ENCODE results near the gene LPP.

The LPP gene

DNA sequence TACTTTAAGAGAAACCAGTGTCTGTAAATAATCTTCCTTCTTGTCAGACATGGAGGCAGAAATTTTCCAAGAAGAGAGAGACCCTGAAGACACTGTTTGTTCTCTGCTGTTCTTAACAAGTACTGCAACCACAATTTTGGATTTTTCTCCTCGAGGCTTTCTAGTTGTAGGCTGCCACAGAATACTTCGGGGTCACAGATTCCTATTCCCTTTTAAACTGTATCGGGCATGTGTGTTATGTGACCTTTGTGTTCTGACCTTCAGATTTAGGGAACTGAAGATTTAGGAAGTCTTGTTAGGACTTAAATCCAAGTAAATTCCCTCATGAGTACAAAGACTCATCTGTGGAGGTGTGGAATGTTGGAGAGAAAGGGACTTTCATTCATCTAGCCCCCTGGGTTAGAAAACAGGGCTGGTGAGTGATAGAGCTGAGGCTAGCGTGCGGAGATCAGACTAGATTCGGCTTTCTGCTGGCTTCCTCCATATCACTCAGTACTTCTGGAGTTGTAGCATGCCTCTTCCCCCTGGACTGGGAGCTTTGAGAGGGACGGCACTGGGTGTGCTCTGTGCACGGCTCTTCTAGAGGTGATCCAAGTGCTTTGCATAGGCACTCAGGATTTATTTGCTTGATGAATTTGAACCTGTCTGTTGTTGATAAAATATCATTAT, 237.0 kb downstream of the LPP start:
- H3K4me1 ChIP-seq (ENCODE audit: control insufficient read depth, low read length) = peaks cover 76% of the 10 kb centered on the region
- peak overlapping the region; percentile 70 for H3K27ac ChIP-seq (ENCODE audit: low read depth, low read length)
- H3K27me3 ChIP-seq (ENCODE audit: control insufficient read depth, low read length) = no peaks in the 10 kb centered on the region
- H3K36me3 ChIP-seq (ENCODE audit: control insufficient read depth, low read length) = peaks cover 2% of the 10 kb centered on the region; the same call in 1 of the 2 replicates
- H4K20me1 ChIP-seq (ENCODE audit: control insufficient read depth, insufficient read depth, low read depth, low read length) = no peaks in the 10 kb centered on the region
- H3K4me2 ChIP-seq (ENCODE audit: low read length) = peak overlapping the region; percentile 68
- no peaks in the 10 kb centered on the region for H3K9me2 ChIP-seq (replicated peaks; ENCODE audit: control insufficient read depth, low read length)
- H3F3A ChIP-seq (ENCODE audit: control insufficient read depth, insufficient read depth) = peaks cover 17% of the 10 kb centered on the region
- H3K4me3 ChIP-seq (ENCODE audit: low read length) = peak overlapping the region; percentile 54
- no peaks in the 10 kb centered on the region for H3K9me3 ChIP-seq (ENCODE audit: control insufficient read depth, insufficient read depth, low read length)
- H3K79me2 ChIP-seq (ENCODE audit: control insufficient read depth, low read length) = peaks cover 62% of the 10 kb centered on the region
- TF ChIP-seq, protein P1, sequence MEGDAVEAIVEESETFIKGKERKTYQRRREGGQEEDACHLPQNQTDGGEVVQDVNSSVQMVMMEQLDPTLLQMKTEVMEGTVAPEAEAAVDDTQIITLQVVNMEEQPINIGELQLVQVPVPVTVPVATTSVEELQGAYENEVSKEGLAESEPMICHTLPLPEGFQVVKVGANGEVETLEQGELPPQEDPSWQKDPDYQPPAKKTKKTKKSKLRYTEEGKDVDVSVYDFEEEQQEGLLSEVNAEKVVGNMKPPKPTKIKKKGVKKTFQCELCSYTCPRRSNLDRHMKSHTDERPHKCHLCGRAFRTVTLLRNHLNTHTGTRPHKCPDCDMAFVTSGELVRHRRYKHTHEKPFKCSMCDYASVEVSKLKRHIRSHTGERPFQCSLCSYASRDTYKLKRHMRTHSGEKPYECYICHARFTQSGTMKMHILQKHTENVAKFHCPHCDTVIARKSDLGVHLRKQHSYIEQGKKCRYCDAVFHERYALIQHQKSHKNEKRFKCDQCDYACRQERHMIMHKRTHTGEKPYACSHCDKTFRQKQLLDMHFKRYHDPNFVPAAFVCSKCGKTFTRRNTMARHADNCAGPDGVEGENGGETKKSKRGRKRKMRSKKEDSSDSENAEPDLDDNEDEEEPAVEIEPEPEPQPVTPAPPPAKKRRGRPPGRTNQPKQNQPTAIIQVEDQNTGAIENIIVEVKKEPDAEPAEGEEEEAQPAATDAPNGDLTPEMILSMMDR (IDR thresholded peaks at IDR 0.05; ENCODE audit: low read depth, low read length, poor library complexity, severe bottlenecking) = no peak
- no peak for TF ChIP-seq EZH2phosphoT487 (IDR thresholded peaks at IDR 0.05; ENCODE audit: borderline replicate concordance, low read length)

DNA sequence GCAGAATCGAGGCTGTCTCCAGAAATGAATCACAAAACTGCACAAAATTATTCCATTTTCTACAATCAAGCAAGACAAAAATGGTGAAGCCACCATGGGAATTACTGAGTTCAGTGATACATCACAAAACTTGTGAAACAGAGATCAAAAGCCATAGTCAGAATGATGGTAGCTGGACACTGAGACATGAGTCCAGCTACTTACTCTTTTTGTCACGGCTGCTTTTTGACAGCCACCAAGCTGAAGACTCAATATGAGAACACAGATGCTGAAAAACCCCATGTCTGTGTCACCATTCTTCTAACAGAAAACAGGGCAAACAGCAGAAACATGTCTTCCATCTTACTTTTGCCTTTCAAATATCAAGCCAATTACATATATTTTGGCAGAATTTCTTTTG, 237.6 kb downstream of the LPP start:
- Histone ChIP-seq H3K27ac (ENCODE audit: low read depth, low read length) (peak overlapping the region; percentile 70), H3K27me3 (ENCODE audit: control insufficient read depth, low read length) (no peaks in the 10 kb centered on the region), H3K9me3 (ENCODE audit: control insufficient read depth, insufficient read depth, low read length) (no peaks in the 10 kb centered on the region), H3K79me2 (ENCODE audit: control insufficient read depth, low read length) (peaks cover 66% of the 10 kb centered on the region), H3K4me3 (ENCODE audit: low read length) (peak overlapping the region; percentile 54), H3F3A (ENCODE audit: control insufficient read depth, insufficient read depth) (peaks cover 17% of the 10 kb centered on the region), H3K4me2 (ENCODE audit: low read length) (peak overlapping the region; percentile 68), H3K9me2 (replicated peaks; ENCODE audit: control insufficient read depth, low read length) (no peaks in the 10 kb centered on the region), H3K4me1 (ENCODE audit: control insufficient read depth, low read length) (peaks cover 81% of the 10 kb centered on the region), H4K20me1 (ENCODE audit: control insufficient read depth, insufficient read depth, low read depth, low read length) (no peaks in the 10 kb centered on the region), H3K36me3 (ENCODE audit: control insufficient read depth, low read length) (peaks cover 2% of the 10 kb centered on the region; the same call in 1 of the 2 replicates)
- no peak for TF ChIP-seq EZH2phosphoT487 (IDR thresholded peaks at IDR 0.05; ENCODE audit: borderline replicate concordance, low read length)
- TF ChIP-seq, protein P1 (IDR thresholded peaks at IDR 0.05; ENCODE audit: low read depth, low read length, poor library complexity, severe bottlenecking) = no peak

DNA sequence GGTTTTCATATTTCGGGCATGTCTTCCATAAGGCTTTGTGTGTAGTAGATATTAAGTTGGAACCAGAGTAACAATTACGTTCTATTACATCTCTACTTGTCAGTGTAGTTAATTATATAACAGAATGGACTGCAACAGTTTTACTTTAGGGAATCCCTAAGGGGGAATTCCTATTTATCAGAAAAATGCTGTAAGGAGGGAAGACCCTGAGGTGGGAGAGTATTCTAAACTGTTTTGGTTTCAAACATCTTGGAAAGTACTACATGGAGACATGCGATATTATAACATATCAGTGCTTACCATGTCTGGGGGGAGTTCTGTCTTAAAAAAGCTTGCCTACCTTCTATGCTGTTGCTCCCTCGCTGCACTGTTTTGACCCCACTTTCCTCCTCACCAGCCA, 238.1 kb downstream of the LPP start:
- peaks cover 67% of the 10 kb centered on the region for H3K79me2 ChIP-seq (ENCODE audit: control insufficient read depth, low read length)
- peaks cover 13% of the 10 kb centered on the region for H3F3A ChIP-seq (ENCODE audit: control insufficient read depth, insufficient read depth)
- peak overlapping the region; percentile 70; the same call in 1 of the 2 replicates for H3K27ac ChIP-seq (ENCODE audit: low read depth, low read length)
- no peaks in the 10 kb centered on the region for H3K9me3 ChIP-seq (ENCODE audit: control insufficient read depth, insufficient read depth, low read length)
- no peaks in the 10 kb centered on the region for H4K20me1 ChIP-seq (ENCODE audit: control insufficient read depth, insufficient read depth, low read depth, low read length)
- peaks cover 86% of the 10 kb centered on the region for H3K4me1 ChIP-seq (ENCODE audit: control insufficient read depth, low read length)
- peaks cover 2% of the 10 kb centered on the region; the same call in 1 of the 2 replicates for H3K36me3 ChIP-seq (ENCODE audit: control insufficient read depth, low read length)
- H3K4me3 ChIP-seq (ENCODE audit: low read length) = peak overlapping the region; percentile 54
- TF ChIP-seq, protein P1 (IDR thresholded peaks at IDR 0.05; ENCODE audit: low read depth, low read length, poor library complexity, severe bottlenecking) = no peak
- TF ChIP-seq EZH2phosphoT487 (IDR thresholded peaks at IDR 0.05; ENCODE audit: borderline replicate concordance, low read length) = no peak
- peak overlapping the region; percentile 68 for H3K4me2 ChIP-seq (ENCODE audit: low read length)
- no peaks in the 10 kb centered on the region for H3K9me2 ChIP-seq (replicated peaks; ENCODE audit: control insufficient read depth, low read length)
- no peaks in the 10 kb centered on the region for H3K27me3 ChIP-seq (ENCODE audit: control insufficient read depth, low read length)
